Skin of body (tissue), 2 donors: ENCODE measurements around the gene CMBL. TPM values are rescaled to one million over a fixed set of nuclear protein-coding genes. Genes with fewer than 3 reads are reported as not detected.
"Not testable (repeated sequence)": the region's sequence is repeated elsewhere in the genome, so short reads cannot be mapped to it uniquely, and the experiment has no call there.

Experiments used
- DNase-seq: peaks from one replicate; lab custom pipeline; 2025; lab: John Stamatoyannopoulos, UW
- total RNA-seq: library from RNA; depleted of rRNA; stranded (reverse); fragments of >200 nt; gene quantifications from one replicate; pipeline ENCODE4 v1.2.3, GENCODE V29; 2014

CMBL gene
- total RNA-seq, result 16.9 TPM

- DNase-seq, result peak; percentile 42
These were observed at the start of gene CMBL for GRCh38 chr5:10307206-10308148. TSS of gene CMBL (minus strand) at chr5:10307902. CDS start at chr5:10290762, 17,140 bp downstream.

- no peak for DNase-seq
These were observed 47.6 kb upstream of the CMBL start for GRCh38 chr5:10355071-10355889.

GRCh38 chr5:10354048-10354872 is 46.6 kb upstream of the CMBL start:
- peak; percentile 35 for DNase-seq

- DNase-seq, result peak; percentile 77
These were observed 45.7 kb upstream of the CMBL start, which contains the start of gene MARCHF6 for GRCh38 chr5:10353241-10354047. TSS of gene MARCHF6 (plus strand) at chr5:10353695. CDS start at chr5:10353899, 204 bp downstream.

DNA sequence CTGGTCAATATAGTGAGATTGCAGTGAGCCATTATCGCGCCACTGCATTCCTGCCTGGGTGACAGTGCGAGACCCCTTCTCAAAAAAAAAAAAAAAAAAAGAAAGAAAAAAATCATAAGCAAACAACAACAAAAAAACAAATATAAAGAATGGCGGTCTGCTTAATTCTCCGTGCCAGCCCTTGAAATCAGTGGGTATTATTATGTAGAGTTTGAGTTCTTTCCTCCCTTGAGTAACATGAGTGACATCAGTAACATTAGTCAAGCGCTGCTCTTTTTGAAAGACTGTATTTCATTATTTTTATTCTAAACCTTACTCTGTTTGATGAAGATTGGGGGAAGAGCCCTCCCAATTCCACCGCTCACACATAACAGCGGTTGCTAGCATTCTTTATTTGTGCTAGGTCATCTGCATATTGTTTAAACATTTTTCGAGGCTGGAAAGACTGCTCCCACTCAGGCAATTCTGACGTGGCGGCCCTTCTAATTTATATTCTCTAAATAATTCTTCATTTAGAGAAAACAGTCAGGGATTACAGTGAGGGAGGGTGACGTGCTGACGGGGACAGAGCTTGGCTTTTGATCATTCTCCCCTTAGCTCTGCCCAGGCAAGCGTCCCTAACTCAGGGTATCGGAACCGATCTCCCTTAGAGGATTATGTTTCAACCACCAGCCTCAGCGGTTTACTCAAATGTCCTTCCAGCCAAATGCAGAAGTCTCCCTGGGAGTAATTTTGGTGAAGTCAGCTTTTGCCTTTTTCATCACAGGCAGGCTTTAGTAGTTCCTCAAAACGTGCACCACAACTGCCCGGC is 44.9 kb upstream of the CMBL start:
- peak; percentile 75 for DNase-seq

GRCh38 chr5:10351919-10352318 is 44.2 kb upstream of the CMBL start:
- DNase-seq, result no peak

DNA sequence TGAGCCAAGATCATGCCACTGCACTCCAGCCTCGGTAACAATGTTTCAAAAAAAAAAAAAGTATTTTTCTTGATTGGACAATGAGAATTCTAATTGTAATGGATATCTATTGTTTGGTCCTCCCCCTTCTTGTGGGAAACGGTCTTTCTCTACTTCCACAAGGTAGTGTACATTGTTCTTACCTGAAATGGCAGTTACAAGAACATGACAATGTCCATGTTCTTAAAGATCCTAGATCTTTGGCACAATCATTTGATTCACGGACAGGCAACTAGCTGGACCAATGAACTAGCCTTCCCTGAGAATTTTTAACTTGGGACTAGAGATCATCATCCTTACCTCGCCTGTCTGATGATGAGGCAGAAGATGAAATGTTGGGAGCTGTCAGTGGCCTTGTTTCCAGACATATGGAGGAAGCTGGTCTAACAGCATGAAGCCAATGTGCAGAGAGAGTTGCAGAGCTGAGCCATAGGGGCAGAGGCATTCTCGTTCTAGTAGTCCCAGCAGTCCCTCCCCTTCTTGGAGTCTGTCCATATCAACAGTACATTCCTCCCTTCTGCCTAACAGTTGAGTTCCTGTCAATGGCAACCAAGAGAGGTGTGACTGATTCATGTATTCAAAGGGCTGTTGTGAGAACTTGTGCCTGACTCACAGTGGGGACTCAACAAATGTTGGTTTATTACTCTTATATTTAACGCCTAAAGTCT is 43.6 kb upstream of the CMBL start:
- DNase-seq, result no peak

DNA sequence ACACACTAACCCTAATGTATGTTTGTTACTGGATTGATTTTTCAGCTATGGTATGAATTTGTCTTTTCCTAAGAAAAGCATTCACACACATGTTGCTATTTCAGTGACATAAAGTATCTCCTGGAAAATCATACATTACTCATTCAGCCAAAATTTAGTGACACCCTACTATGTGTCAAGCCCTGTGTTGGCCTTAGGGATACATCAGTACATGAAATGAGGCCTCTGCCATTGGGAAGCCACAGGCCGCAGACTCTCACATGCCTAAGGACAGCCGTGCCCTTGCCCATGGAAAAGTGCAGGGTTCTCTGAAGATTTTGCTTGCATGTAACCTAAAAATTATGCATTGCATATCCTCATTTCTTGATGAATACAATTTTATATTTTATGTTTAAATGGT is 40.6 kb upstream of the CMBL start:
- DNase-seq, result no peak

DNA sequence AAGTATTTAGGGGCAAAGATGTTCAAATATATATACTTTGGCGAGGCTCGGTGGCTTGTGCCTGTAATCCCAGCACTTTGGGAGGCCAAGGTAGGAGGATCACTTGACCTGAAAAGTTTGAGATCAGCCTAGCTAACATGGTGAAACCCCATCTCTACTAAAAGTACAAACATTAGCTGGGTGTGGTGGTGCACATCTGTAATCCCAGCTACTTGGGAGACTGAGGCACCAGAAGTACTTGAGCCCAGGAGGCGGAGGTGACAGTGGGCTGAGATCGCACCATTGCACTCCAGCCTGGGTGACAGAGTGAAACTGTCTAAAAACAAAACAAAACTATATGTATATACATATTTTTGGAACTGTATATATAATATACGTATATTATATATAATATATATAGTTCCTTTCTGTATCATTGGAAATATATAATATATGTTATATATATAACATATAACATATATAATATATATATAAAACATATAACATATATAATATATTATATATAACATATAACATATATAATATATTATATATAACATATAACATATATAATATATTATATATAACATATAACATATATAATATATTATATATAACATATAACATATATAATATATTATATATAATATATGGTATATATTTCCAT is 36.9 kb upstream of the CMBL start:
- not testable (repeated sequence) for DNase-seq

DNA sequence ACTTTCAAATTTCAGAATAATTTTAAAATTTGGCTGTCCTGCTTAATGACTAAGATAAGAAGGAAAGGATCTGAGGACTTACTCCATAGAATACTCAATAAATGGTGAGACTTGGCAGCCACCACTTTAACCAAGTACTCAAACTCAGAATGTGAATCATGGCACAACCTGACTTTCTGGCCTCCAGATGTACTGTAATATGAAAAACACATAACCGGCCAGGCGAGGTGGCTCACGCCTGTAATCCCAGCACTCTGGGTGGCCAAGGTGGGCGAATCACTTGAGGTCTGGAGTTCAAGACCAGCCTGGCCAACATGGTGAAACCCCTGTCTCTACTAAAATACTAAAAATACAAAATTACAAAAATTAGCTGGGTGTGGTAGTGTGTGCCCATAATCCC is 35.8 kb upstream of the CMBL start:
- no peak for DNase-seq

- no peak for DNase-seq
These were observed 32.3 kb upstream of the CMBL start for GRCh38 chr5:10339958-10340357.

DNA sequence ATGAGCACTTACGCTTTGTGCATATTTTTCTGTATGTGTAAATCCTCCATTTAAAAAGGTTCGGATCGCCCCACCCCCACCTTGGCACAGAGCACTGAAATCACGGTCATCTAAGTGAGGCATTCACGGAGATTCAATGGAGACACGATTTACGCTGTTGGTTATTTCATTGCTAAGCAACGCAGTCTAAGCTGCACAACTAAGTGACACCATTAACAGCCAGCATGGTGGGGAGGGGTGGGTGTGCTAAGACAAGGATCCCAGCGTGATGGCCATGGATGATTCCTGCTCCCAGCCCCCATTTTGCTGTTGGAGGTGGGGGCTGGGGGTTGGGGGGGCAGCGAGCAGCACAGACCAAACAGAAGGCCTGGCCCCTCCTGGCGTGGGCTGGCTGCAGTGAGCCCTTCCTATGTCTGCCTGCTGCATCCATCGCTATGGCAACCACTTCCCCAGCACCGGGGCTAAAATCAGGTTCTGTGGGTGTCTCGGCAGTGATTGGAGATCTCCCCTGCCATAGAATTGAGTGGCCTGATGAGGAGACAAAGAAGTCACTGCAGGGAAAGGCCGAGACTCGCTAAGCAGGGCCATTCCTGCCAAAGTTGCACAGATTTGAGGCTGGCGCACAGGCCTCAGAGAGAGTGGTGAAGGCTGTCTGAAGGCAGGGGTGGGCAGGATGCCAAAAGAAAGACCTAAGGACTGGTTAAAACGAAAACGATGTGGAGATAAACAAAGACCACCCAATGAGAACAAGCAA is 31.5 kb upstream of the CMBL start:
- no peak for DNase-seq

- DNase-seq, result no peak
These were observed 31.0 kb upstream of the CMBL start for GRCh38 chr5:10338686-10339057.

DNA sequence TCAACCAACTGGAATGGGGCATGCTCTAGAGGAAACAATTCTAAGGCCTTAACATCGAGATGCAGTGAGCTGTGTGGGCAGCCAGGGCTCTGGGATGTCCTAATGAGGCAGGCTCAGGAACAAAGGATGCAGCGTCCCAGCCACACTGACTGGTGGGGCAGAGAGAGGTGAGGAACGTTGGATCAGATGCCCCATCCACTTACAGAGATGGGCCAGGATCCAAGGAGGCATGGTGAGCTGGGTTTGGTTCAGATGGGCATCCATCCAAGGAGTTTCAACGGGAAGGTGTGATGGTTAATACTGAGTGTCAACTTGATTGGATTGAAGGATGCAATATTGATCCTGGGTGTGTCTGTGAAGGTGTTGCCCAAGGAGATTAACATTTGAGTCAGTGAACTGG is 30.3 kb upstream of the CMBL start:
- no peak for DNase-seq

DNA sequence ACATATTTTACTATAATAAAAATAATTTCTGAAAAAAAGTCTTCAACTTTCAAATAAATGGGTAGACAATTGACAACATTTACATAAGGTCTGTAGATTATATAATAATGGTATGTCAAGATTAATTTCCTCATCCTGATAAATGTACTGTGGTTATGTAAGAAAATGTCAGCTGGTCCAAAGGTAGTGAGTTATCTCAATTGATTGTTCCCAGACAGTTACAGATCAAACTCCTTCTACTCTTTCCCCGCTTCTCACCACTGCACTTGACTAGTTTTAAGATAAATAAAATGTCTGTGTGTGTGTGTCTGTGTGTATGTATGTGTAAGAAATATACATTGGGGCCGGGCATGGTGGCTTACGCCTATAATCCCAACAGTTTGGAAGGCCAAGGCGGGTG is 29.4 kb upstream of the CMBL start:
- DNase-seq, result no peak

- DNase-seq, result no peak
These were observed 28.2 kb upstream of the CMBL start for GRCh38 chr5:10335711-10336470.

DNA sequence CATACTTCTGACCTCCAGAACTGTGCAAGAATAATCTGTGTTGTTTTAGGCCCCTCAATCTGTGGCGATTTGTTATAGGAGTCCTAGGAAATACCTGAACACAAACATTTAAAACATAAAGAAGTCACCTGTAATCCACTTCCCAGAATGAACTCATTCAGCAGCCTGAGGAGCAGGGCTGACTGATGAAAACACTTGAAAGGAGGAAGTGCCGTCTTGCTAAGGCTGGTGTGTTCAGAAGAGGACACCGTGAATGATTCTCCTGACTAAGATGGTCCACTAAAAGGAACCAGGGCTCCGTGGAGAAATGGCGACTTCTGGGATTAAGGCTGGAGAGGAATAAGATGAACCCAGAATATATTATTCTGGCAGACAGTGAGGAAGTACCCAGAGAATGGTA is 27.1 kb upstream of the CMBL start:
- DNase-seq, result no peak
